Immature natural killer cell (primary cell): ENCODE data around the gene MUCL3. TPM values are rescaled to one million over a fixed set of nuclear protein-coding genes. Genes with fewer than 3 reads are reported as not detected.

Source experiments
- DNase-seq, 3 donors: peaks; one replicate each; pipeline ENCODE4 v3.0.0; 2022; ENCODE audit warnings: mixed read lengths in 1 of 3
- H3K27ac Mint-ChIP-seq, 6 donors: one replicate each; pipeline ENCODE4 v1.8.0; 2020; ENCODE audit warnings: mixed read lengths in 6 of 6, mild to moderate bottlenecking in 5 of 6, inconsistent platforms in 4 of 6, moderate library complexity in 3 of 6
- H3K27me3 Mint-ChIP-seq, 3 donors: one replicate each; pipeline ENCODE4 v1.8.0; 2020 to 2021; ENCODE audit warnings: low read depth in 3 of 3, mild to moderate bottlenecking in 3 of 3, mixed read lengths in 3 of 3, moderate library complexity in 3 of 3, inconsistent platforms in 1 of 3
- H3K36me3 Mint-ChIP-seq, 3 donors: one replicate each; pipeline ENCODE4 v1.8.0; 2020; ENCODE audit warnings: mixed read lengths in 3 of 3, inconsistent platforms in 2 of 3, mild to moderate bottlenecking in 2 of 3
- H3K4me1 Mint-ChIP-seq, 2 donors: one replicate each; pipeline ENCODE4 v1.8.0; 2020; ENCODE audit warnings: inconsistent platforms in 2 of 2, mild to moderate bottlenecking in 2 of 2, mixed read lengths in 2 of 2, moderate library complexity in 1 of 2
- H3K4me3 Mint-ChIP-seq, 5 donors: one replicate each; pipeline ENCODE4 v1.8.0; 2020; ENCODE audit warnings: mild to moderate bottlenecking in 5 of 5, mixed read lengths in 5 of 5, inconsistent platforms in 3 of 5, moderate library complexity in 3 of 5
- H3K9me3 Mint-ChIP-seq, 6 donors: one replicate each; pipeline ENCODE4 v1.8.0; 2020; ENCODE audit warnings: mild to moderate bottlenecking in 6 of 6, mixed read lengths in 6 of 6, inconsistent platforms in 4 of 6, moderate library complexity in 3 of 6
- polyA plus RNA-seq, 3 donors: library from polyadenylated mRNA; unstranded; fragments of 300-500 nt; fragmentation: Illumina TruSeq; gene quantifications; one replicate each; pipeline ENCODE4 v1.2.3, GENCODE V29; 2021

MUCL3 gene
- polyA plus RNA-seq, 3 donors from 2014 or later: not detected

DNA sequence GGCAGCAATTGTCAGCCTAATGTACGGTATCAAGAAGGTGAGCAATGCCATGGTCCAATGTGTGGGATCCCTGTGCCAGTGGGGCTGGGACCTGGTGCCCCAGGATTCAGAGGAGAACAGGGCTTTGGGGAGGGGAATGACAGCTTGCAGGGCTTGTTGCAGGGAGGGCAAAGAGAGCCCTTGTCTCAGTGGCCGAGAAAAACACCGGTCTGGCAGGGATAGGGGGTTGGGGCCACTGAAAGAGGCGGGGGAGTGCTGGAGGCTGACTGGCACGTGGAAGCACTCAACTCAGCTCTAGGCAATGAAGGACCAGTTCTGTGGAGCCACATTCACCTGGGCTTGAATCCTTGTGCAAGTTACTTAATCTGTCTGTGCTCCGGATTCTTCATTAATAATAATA is 3.5 kb upstream of the MUCL3 start:
- Mint-ChIP-seq H3K36me3 (no peaks in the 10 kb centered on the region), H3K9me3 (no peaks in the 10 kb centered on the region), H3K4me1 (no peaks in the 10 kb centered on the region), H3K4me3 (no peak overlapping the region), H3K27ac (no peak overlapping the region), H3K27me3 (peaks cover 7 to 14% (median 11%) of the 10 kb centered on the region in 3 donors)
- DNase-seq: no peak

DNA sequence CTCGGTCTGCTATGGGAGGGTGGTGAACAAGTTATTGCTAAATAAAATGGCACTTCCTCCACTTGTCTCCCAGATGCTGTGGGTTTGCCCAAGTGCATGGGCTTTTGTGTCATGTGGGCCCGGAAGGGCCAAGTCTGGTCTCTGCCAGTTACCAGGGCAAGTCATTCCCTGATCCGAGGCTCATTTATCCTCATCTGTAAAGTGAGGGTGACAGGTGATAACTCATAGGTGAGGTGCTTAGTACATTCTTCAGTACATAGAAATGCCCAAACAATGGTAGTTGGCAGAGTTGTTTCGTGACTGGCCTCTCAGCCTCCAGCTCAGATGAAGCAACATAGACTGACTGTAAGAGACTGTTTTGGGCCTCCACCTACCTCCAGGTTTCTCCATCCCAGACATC is 2.0 kb upstream of the MUCL3 start:
- Mint-ChIP-seq H3K4me3 (no peak overlapping the region), H3K27ac (no peak overlapping the region), H3K27me3 (peaks cover 8 to 21% (median 10%) of the 10 kb centered on the region in 3 donors), H3K9me3 (no peaks in the 10 kb centered on the region), H3K36me3 (no peaks in the 10 kb centered on the region), H3K4me1 (no peaks in the 10 kb centered on the region)
- DNase-seq: no peak

DNA sequence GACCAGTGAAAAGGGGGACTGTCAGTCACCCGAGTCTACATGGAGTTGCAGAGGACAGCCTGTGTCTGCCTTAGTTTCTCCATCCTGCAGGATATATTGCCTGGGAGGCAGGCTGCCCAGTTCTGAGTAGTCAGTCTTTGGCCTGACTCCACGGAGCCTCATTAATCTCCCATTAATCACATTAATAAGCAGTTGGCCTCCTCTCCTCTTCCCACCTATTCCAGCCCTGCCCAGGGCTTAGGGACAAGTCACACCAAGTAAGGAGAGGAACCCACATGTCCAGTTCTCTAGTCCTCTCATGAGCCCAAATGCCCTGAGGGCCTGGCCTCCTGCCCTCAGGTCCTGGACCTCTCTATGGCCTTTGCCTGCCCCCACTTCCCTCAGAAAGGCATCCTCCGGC is 1.3 kb upstream of the MUCL3 start:
- Mint-ChIP-seq H3K27me3 (peaks cover 8 to 19% (median 13%) of the 10 kb centered on the region in 3 donors), H3K36me3 (no peaks in the 10 kb centered on the region), H3K4me1 (no peaks in the 10 kb centered on the region), H3K9me3 (no peaks in the 10 kb centered on the region), H3K27ac (no peak overlapping the region), H3K4me3 (no peak overlapping the region)
- no peak for DNase-seq

DNA sequence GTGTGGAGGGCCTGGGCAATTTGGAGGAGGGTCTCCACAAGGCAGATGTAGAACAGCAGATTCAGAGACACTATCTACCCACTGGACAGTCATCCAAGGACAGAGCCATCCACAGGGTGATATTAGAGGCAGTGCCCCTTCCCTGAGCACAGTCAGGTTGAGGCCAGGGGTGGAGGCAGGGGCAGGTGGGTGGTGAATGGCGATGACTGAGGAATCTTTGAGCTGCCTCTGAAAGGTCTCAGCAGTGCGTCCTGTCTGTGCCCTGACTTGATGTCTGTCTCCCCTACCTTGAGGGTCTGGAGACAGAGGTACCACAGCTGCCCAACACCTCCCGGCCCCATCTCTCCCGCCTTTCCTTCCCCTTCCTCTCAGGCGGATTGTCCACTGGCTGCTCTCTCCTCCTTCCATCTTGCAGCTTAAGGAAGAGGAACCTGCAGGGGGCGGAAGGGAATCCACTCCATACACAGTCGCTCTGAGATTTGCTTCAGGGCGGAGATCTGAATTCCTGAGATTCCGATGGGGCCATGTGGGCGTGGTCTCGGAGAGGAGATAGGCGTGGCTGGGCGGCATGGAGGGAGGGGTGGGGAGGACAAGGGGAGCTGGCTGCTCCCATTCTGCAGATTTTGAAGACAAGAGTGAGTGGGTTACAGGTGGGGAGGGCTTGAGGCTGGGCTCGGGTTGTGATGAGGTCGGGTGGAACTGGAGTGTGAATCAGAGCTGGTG is 1.7 kb downstream of the MUCL3 start:
- Mint-ChIP-seq H3K27ac (no peak overlapping the region), H3K4me1 (no peaks in the 10 kb centered on the region), H3K36me3 (no peaks in the 10 kb centered on the region), H3K9me3 (no peaks in the 10 kb centered on the region), H3K27me3 (peaks cover 15 to 27% (median 16%) of the 10 kb centered on the region in 3 donors), H3K4me3 (no peak overlapping the region)
- DNase-seq: no peak

DNA sequence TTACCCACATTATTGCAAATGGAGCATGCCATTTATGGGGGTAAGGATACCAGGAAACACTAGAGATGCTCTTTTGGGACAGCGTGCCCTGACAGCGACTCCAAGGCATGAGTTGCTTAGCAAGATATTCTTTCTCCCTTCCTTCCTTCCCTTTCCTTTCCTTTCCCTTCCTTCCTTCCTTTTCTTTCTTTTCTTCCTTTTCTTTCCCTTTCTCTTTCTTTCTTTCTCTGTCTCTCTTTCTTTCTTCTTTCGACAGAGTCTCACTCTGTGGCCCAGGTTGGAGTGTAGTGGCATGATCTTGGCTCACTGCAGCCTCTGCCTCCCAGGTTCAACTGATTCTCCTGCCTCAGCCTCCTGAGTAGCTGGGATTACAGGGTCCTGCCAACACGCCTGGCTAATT is 3.3 kb downstream of the MUCL3 start:
- no peak overlapping the region for H3K27ac Mint-ChIP-seq
- peaks cover 15 to 27% (median 16%) of the 10 kb centered on the region in 3 donors for H3K27me3 Mint-ChIP-seq
- no peak overlapping the region for H3K4me3 Mint-ChIP-seq
- H3K4me1 Mint-ChIP-seq: no peaks in the 10 kb centered on the region
- no peak for DNase-seq
- H3K9me3 Mint-ChIP-seq: no peaks in the 10 kb centered on the region
- no peaks in the 10 kb centered on the region for H3K36me3 Mint-ChIP-seq

DNA sequence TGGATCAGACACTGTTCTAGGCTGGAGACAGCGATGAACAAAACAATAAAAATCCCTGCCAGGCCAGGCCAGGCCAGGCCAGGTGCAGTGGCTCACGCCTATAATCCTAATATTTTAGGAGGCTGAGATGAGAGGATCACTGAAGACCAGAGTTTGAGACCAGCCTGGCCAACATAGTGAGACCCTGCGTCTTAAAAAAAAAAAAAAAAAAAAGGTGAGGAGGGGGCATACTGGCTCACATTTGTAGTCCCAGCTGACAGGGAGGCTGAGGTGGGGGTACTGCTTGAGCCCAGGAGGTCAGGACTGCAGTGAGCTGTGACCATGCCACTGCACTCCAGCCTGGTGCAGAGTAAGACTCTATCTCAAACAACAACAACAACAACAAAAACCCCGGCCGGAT is 4.5 kb downstream of the MUCL3 start:
- no peak overlapping the region for H3K27ac Mint-ChIP-seq
- H3K9me3 Mint-ChIP-seq: no peaks in the 10 kb centered on the region
- H3K4me3 Mint-ChIP-seq: no peak overlapping the region
- no peaks in the 10 kb centered on the region for H3K36me3 Mint-ChIP-seq
- DNase-seq: no peak
- peaks cover 15 to 29% (median 17%) of the 10 kb centered on the region in 3 donors for H3K27me3 Mint-ChIP-seq
- no peaks in the 10 kb centered on the region for H3K4me1 Mint-ChIP-seq

DNA sequence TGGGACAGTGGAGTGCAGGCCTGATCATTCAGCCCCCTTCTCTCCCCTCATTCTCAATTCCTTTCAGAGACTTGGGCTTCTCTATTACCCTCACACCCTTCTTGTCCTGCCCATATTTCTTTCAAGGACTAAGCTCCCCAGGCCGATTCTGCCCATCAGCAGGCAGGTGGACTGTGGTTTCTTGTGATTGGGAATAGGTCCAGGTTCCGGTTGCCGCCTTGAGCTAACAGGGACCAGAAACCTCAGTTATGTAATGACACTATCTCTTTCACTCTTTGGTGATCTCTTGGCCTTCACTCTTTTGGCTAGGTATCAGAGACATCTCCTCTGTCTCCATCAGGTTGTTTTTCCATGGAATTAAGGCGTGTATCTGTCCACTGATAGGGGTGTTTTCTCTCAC is 6.5 kb downstream of the MUCL3 start:
- no peak for DNase-seq
- no peaks in the 10 kb centered on the region for H3K36me3 Mint-ChIP-seq
- H3K27me3 Mint-ChIP-seq: peaks cover 16 to 31% (median 20%) of the 10 kb centered on the region in 3 donors
- H3K4me3 Mint-ChIP-seq: no peak overlapping the region
- no peaks in the 10 kb centered on the region for H3K4me1 Mint-ChIP-seq
- no peak overlapping the region for H3K27ac Mint-ChIP-seq
- H3K9me3 Mint-ChIP-seq: no peaks in the 10 kb centered on the region

DNA sequence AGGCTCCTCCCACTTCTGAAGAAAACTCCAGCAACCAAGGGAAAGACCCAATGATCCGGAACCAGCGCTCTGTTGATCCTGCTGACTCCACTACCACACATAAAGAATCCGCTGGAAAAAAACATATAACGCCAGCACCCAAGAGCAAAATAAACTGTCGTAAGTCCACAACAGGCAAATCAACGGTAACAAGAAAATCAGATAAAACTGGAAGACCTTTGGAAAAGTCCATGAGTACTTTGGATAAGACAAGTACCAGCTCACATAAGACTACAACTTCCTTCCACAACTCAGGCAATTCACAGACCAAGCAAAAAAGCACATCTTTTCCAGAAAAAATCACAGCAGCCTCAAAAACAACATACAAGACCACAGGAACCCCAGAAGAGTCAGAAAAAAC is 8.0 kb downstream of the MUCL3 start:
- Mint-ChIP-seq H3K36me3 (no peaks in the 10 kb centered on the region), H3K4me3 (no peak overlapping the region), H3K27ac (no peak overlapping the region), H3K9me3 (peaks cover 0 to 4% (median 0%) of the 10 kb centered on the region in 6 donors), H3K4me1 (no peaks in the 10 kb centered on the region), H3K27me3 (peaks cover 21 to 28% (median 21%) of the 10 kb centered on the region in 3 donors)
- DNase-seq: no peak

DNA sequence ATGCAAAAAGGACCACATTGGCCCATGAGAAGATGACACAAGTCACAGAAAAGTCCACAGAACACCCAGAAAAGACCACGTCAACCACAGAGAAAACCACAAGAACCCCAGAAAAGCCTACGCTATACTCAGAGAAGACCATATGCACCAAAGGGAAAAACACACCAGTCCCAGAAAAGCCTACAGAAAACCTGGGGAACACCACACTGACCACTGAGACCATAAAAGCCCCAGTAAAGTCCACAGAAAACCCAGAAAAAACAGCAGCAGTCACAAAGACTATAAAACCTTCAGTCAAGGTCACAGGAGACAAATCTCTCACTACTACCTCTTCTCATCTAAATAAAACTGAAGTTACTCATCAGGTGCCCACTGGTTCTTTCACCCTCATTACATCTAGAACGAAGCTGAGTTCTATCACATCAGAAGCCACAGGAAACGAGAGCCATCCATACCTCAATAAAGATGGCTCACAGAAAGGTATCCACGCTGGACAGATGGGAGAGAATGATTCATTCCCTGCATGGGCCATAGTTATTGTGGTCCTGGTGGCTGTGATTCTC is 11.2 kb downstream of the MUCL3 start:
- Mint-ChIP-seq H3K4me3 (no peak overlapping the region), H3K36me3 (no peaks in the 10 kb centered on the region), H3K4me1 (peaks cover 13 to 17% of the 10 kb centered on the region in 2 donors), H3K27ac (no peak overlapping the region), H3K9me3 (peaks cover 0 to 4% (median 0%) of the 10 kb centered on the region in 6 donors), H3K27me3 (peaks cover 15 to 26% (median 24%) of the 10 kb centered on the region in 3 donors)
- no peak for DNase-seq

DNA sequence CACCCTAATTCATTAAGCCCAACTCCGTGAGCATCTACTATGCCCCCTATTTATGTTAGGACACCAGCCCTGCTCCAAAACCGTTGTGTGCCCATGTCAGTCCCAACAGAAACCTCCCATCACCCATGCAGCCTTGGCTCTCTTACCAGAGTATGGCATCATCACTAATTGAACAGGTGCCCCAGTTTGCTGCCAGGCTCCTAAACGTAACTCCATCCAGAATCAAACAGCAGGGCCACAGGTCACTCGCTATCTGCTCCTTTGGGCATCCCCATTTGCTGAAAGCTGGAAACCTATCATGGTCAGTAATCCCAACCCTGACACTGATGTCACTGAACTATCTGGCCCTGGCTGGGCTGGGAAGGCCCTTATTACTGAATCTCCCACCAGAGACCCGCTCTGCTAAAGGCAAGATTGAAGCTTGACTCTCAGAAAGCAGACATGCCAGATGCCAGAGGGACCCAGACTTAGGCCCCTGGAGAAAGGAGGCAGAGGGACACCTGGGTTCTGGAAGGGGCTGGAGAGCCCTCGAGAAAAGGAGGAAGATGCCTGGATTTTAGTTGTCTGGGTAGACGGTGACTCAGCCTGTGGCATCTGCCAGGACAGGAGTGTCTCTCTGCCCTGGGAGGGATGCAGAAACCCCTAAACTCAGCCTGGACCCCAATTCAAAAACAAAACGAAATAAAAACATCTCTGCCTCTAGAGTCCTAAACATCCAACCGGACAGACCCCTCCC is 14.0 kb downstream of the MUCL3 start:
- Mint-ChIP-seq H3K27ac (peak overlapping the region in 4 of 6 donors; percentile 35 to 79 (median 51)), H3K9me3 (peaks cover 0 to 7% (median 0%) of the 10 kb centered on the region in 6 donors), H3K4me1 (peaks cover 13 to 17% of the 10 kb centered on the region in 2 donors), H3K27me3 (peaks cover 17 to 32% (median 25%) of the 10 kb centered on the region in 3 donors), H3K4me3 (peak overlapping the region; percentile 57 to 89 (median 81)), H3K36me3 (no peaks in the 10 kb centered on the region)
- DNase-seq: no peak

DNA sequence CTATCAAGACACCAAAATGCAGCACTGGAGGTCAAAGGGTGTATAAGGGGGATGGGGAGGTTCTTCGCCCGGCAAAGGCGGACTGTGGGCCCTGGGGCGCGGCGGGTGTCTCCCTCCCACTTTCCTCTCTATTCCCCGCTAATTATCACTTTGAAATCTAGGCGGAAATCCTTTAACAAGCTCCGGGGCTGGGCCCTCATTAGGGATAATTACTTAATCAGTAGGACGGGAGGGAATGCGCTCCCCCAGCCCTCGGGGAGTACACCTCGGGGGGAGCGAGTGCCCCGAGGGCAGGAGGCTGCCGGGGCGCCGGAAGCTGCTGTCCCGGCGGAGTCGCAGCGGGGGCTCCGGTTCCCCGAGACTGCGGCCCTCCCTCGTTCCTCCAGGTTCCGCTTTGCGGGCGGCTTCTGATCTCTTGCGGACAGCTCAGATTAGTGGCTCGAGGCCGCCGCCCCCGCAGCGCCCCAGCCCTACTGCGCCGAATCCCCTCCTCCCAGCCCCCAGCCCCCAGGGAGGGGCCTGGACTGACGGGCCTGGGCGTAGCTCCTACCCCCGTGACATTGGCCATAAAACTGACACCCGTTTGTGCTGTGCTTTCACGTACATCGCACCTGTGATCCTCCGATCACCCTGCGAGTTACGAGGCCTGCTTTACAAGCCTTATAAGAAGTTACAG is 14.7 kb downstream of the MUCL3 start:
- DNase-seq: peak; percentile 32 to 69 (median 37)
- peak overlapping the region; percentile 69 to 90 (median 83) for H3K4me3 Mint-ChIP-seq
- H3K9me3 Mint-ChIP-seq: peaks cover 0 to 7% (median 0%) of the 10 kb centered on the region in 6 donors
- peak overlapping the region in 4 of 6 donors; percentile 35 to 84 (median 51) for H3K27ac Mint-ChIP-seq
- no peaks in the 10 kb centered on the region for H3K36me3 Mint-ChIP-seq
- H3K27me3 Mint-ChIP-seq: peaks cover 17 to 31% (median 22%) of the 10 kb centered on the region in 3 donors
- H3K4me1 Mint-ChIP-seq: peaks cover 13 to 17% of the 10 kb centered on the region in 2 donors

DNA sequence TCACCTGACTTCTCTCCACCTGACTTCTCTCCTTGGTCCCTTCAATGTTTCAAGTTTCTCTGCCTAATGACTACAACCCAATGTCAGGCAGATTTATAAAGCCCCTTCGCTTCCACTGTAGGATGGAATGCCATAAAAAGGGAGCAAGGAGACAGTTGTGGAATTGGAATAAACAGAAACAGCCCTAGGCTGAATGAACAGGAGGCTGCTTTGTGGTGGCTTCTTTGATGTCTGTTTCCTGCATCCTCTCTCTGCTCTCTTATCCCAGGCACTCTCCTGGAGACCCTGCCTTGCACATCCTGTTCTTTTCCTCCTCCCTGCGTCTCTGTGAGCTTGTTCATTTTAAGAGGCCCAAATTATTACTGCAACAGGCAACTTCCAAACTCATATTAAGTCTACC is 16.9 kb downstream of the MUCL3 start:
- H3K36me3 Mint-ChIP-seq: no peaks in the 10 kb centered on the region
- H3K4me1 Mint-ChIP-seq: peaks cover 16 to 17% of the 10 kb centered on the region in 2 donors
- H3K27ac Mint-ChIP-seq: peak overlapping the region in 1 of 6 donors; percentile 23
- DNase-seq: no peak
- H3K27me3 Mint-ChIP-seq: peaks cover 14 to 29% (median 16%) of the 10 kb centered on the region in 3 donors
- H3K4me3 Mint-ChIP-seq: no peak overlapping the region
- H3K9me3 Mint-ChIP-seq: peaks cover 0 to 3% (median 0%) of the 10 kb centered on the region in 6 donors

DNA sequence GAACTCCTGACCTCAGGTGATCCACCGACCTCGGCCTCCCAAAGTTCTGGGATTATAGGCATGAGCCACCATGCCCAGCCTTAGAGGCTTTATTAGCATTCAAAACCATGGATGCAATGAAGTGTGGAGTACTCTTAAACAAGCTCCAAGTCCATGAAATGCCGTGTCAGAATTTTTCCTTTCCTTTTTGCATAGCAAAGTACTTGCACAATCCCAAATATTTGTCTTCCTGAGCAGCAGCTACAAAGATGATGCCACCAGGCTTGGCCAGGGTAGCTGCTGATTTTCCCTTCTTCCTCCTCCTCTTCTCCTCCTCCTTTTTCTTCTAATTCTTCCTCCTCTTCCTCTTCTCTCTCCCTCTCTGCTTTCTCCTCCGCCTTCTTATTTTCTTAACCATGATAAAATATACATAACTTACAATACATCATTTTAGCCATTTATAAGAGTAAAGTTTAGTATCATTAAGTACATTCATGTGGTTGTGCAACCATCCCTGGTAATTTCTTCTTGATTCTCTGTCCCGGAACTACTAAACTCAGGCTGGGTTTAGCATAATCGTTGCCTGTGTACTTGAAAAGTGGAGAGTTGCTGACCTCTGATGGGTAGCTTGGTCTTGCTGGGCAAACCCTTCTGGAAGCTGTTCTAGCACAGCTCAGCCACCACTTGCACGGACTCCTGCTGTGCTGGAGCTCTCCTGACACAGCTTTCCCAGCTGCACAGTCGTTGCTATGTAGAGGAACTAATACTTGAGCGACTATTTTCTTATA is 20.3 kb downstream of the MUCL3 start:
- H3K27ac Mint-ChIP-seq: no peak overlapping the region
- H3K27me3 Mint-ChIP-seq: peaks cover 17 to 37% (median 26%) of the 10 kb centered on the region in 3 donors
- peaks cover 31 to 34% of the 10 kb centered on the region in 2 donors for H3K4me1 Mint-ChIP-seq

More for the DNA sequence above, 20.3 kb downstream of the MUCL3 start:
- Mint-ChIP-seq H3K9me3 (peaks cover 0 to 7% (median 0%) of the 10 kb centered on the region in 6 donors), H3K4me3 (no peak overlapping the region), H3K36me3 (no peaks in the 10 kb centered on the region)
- no peak for DNase-seq
